ENCODE measurements around the gene TMSB15B.
"Not testable (repeated sequence)": the region's sequence is repeated elsewhere in the genome, so short reads cannot be mapped to it uniquely, and the experiment has no call there.

Gene TMSB15B

GRCh38 chrX:103962411-103963278 is at the start of gene TMSB15B:
Gene TMSB15B (plus strand): TSS chrX:103962627.
- DNase-seq: not testable (repeated sequence)

- no peak for DNase-seq
Observed at GRCh38 chrX:103913356-103914020, 48.9 kb upstream of the TMSB15B start.

- peak; percentile 52 for DNase-seq
Observed at GRCh38 chrX:103918050-103918449, 44.4 kb upstream of the TMSB15B start.

- peak; percentile 56 for DNase-seq
Observed at GRCh38 chrX:103918571-103919269, 43.7 kb upstream of the TMSB15B start.

- DNase-seq: peak; percentile 51
Observed at GRCh38 chrX:103919270-103919637, 43.2 kb upstream of the TMSB15B start.

- DNase-seq: not testable (repeated sequence)
Observed at GRCh38 chrX:103920515-103920914, 41.9 kb upstream of the TMSB15B start.

- DNase-seq: no peak
Observed at GRCh38 chrX:103927030-103927429, 35.4 kb upstream of the TMSB15B start.

GRCh38 chrX:103927633-103928032 is 34.8 kb upstream of the TMSB15B start:
- DNase-seq: no peak

- DNase-seq: no peak
Observed at GRCh38 chrX:103932133-103932532, 30.3 kb upstream of the TMSB15B start.

- DNase-seq: not testable (repeated sequence)
Observed at GRCh38 chrX:103940257-103940656, 22.2 kb upstream of the TMSB15B start.

- peak; percentile 55 for DNase-seq
Observed at GRCh38 chrX:103941201-103941975, 21.0 kb upstream of the TMSB15B start.

GRCh38 chrX:103949506-103949905 is 12.9 kb upstream of the TMSB15B start:
- no peak for DNase-seq

GRCh38 chrX:103953353-103953752 is 9.1 kb upstream of the TMSB15B start:
- no peak for DNase-seq

GRCh38 chrX:103954259-103954658 is 8.2 kb upstream of the TMSB15B start:
- no peak for DNase-seq

GRCh38 chrX:103960599-103960998 is 1.8 kb upstream of the TMSB15B start:
- not testable (repeated sequence) for DNase-seq

GRCh38 chrX:103983508-103983907 is 21.1 kb downstream of the TMSB15B start:
- not testable (repeated sequence) for DNase-seq

GRCh38 chrX:103999234-103999633 is 36.8 kb downstream of the TMSB15B start:
- DNase-seq: no peak

- no peak for DNase-seq
Observed at GRCh38 chrX:104008831-104009230, 46.4 kb downstream of the TMSB15B start.

- DNase-seq: no peak
Observed at GRCh38 chrX:104013158-104013557, 50.7 kb downstream of the TMSB15B start.

GRCh38 chrX:104013606-104014005 is 51.2 kb downstream of the TMSB15B start, which contains the start of gene H2BW1:
Gene H2BW1 (minus strand): TSS chrX:104013708. CDS start chrX:104013576, 132 bp downstream.
- no peak for DNase-seq

- DNase-seq: not testable (repeated sequence)
Observed at GRCh38 chrX:104015576-104015975, 53.1 kb downstream of the TMSB15B start.

Measured in CD4-positive, alpha-beta T cell treated with Interleukin-17A for 1 hour (primary cell).